ENCODE results near the gene ERP44.

DNA sequence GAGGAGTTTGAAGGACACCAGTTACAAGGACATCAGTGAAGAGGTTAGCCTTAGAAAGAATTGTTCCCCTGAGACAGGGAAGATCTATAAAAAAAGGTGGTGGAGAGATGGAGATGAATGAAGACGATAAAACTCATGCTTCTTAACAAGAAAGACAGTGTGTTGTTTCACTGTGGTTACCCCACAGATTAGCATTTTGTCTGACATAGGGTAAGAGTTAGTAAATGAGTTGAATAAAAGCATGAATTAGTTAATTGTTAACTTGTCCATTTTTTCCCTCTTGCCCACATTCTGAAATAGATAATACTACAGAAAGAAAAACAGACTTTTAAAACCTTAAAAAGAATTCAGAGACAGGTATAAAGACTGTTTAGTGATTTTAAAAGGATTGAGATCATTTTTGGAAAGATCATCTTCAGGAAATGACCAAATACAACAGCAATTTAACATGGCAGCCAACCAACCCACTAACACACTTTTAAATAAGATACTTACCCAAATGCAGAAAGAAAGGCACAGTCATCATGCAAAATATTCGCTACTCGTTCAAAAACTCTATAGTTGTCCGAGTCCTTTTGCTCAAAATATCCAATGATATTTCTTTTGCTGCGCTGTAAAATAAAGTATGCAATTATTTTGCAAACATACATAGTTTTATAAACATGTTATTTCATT lies 78.5 kb downstream of the ERP44 start:
- TF ChIP-seq, protein P1, sequence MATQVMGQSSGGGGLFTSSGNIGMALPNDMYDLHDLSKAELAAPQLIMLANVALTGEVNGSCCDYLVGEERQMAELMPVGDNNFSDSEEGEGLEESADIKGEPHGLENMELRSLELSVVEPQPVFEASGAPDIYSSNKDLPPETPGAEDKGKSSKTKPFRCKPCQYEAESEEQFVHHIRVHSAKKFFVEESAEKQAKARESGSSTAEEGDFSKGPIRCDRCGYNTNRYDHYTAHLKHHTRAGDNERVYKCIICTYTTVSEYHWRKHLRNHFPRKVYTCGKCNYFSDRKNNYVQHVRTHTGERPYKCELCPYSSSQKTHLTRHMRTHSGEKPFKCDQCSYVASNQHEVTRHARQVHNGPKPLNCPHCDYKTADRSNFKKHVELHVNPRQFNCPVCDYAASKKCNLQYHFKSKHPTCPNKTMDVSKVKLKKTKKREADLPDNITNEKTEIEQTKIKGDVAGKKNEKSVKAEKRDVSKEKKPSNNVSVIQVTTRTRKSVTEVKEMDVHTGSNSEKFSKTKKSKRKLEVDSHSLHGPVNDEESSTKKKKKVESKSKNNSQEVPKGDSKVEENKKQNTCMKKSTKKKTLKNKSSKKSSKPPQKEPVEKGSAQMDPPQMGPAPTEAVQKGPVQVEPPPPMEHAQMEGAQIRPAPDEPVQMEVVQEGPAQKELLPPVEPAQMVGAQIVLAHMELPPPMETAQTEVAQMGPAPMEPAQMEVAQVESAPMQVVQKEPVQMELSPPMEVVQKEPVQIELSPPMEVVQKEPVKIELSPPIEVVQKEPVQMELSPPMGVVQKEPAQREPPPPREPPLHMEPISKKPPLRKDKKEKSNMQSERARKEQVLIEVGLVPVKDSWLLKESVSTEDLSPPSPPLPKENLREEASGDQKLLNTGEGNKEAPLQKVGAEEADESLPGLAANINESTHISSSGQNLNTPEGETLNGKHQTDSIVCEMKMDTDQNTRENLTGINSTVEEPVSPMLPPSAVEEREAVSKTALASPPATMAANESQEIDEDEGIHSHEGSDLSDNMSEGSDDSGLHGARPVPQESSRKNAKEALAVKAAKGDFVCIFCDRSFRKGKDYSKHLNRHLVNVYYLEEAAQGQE (IDR thresholded peaks at IDR 0.05; ENCODE audit: insufficient read depth in 1 of 2, low read depth in 2 of 2, low read length in 2 of 2) = no peak
- TF ChIP-seq SIN3A (IDR thresholded peaks at IDR 0.05; ENCODE audit: borderline replicate concordance, insufficient read depth, low read length) = no peak
- TF ChIP-seq POLR2AphosphoS5 (IDR thresholded peaks at IDR 0.05; ENCODE audit: low read depth, low read length) = no peak
- TF ChIP-seq FOXP2 (optimal IDR thresholded peaks at IDR 0.05; ENCODE audit: borderline replicate concordance, extremely low read depth, extremely low read length, insufficient read depth) = no peak
